ENCODE data around the gene NMUR1.

The NMUR1 gene

DNA sequence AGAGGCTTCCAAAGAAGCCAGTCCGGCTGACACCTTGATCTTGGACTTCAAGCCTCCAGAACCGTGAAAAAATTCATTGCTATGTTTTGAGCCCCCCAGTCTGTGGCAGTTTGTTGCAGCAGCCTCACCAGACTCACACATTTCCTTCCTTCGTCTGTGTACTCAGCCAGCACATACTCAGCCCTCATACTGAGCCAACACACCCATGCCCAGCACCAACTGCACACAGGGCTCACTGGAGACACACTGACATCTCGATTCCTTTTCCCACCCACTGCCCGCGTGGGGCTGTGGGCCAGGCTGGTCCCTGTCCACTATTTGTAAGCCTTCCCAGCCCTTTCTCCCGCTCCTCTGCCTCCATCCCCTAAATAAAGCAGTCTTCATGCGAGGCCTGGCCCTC is 24.1 kb upstream of the NMUR1 start:
- no peak for DNase-seq (ENCODE audit: low spot score)

DNA sequence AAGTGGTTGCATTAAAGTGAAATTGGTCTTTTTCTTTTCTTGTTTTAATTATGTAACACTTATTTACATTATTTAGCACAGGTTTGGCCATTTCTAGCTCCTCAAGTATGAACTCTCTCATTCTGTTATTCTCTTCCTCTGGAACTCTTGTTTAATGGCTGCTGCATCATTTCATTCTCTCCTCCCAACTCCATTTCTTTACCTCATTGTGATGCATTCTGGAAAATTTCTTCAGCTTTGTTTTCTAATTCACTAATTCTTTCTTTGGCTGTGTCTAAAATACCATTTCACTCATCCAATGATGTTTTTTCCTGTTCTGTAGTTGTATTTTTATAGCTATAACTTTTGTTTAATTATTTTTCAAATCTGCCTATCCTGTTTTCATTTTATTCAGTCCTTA is 22.5 kb upstream of the NMUR1 start:
- DNase-seq (ENCODE audit: low spot score): no peak

DNA sequence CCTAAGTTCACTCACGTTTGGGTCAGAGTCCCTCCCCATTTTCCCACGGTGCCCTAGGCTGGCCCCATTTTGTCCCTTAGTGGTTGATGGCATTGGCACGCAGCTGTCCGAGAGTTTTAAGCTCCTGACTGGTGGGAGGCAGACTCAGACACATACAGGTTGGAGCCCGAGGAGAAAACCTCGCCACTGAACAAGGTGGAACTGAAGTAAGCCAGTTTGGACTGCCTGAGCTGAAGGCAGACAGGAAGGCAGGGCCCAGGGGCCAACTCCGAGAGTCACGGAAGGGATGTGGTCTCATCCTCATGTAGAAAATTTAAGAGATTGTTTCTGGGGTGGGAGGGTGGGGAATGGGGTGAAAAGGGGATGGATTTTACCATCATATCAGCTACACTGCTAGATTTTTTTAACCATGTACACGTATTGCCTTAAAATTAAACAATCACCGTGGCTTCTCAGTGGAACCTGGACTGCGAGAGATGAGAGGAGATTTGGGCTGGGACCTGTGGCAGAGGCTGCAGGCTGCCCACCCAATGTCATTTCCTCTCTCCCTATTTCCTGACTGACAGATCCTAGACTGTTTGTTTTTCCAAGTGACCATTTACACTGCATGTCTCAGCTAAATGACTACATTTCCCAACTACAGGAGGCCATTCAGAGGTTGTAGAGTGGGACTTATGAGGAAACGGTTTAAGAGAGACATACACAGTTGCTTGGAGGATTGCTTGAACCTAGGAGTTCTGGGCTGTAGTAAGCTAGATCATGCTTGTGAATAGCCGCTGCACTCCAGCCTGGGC is 19.4 kb upstream of the NMUR1 start:
- no peak for DNase-seq (ENCODE audit: low spot score)

DNA sequence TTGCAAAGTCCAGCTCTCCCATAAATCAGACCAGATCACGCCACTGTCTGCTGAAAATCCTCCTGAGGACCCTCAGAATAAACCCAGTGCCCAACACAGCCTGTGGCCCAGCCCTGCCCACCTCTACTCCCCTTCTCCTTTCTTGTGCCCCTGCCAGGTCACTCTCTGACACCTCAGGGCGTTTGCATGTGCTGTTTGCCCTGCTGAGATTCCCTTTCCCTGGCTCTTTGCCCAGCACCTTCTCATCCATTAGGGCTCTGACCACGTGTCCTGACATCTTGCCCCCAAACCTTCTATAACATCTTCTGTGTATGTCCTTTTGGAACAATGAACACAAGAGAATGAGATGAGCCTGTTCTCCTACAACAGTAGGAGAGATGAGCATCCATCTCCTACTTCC is 18.5 kb upstream of the NMUR1 start:
- DNase-seq (ENCODE audit: low spot score): no peak

DNA sequence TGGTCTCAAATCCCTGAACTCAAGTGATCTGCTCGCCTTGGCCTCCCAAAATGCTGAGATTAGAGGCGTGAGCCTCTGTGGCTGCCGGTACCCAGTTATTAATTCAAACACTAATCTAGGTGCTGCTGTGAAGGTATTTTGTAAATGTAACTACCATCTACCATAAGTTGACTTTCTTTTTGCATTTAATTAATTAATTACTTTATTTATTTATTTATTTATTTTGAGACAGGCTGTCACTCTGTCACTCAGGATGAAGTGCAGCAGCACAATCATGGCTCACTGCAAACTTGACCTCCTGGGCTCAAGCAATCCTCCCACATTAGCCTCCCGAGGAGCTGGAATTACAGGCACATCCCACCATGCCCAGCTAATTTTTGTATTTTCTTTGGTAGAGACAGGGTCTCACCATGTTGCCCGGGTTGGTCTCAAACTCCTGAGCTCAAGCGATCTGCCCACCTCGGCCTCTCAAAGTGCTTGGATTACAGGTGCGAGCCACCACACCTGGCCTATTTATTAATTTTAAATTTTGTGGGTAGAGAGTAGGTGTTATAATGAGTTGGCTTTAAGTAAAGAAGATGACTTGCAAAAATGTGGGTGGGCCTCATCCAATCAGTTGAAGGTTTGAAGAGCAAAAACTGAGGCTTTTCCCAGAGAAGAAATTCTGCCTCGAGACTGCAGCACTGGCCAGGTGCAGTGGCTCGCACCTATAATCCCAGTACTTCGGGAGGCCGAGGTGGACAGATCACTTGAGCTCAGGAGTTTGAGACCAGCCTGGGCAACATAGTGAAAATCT is 17.3 kb upstream of the NMUR1 start:
- no peak for DNase-seq (ENCODE audit: low spot score)

DNA sequence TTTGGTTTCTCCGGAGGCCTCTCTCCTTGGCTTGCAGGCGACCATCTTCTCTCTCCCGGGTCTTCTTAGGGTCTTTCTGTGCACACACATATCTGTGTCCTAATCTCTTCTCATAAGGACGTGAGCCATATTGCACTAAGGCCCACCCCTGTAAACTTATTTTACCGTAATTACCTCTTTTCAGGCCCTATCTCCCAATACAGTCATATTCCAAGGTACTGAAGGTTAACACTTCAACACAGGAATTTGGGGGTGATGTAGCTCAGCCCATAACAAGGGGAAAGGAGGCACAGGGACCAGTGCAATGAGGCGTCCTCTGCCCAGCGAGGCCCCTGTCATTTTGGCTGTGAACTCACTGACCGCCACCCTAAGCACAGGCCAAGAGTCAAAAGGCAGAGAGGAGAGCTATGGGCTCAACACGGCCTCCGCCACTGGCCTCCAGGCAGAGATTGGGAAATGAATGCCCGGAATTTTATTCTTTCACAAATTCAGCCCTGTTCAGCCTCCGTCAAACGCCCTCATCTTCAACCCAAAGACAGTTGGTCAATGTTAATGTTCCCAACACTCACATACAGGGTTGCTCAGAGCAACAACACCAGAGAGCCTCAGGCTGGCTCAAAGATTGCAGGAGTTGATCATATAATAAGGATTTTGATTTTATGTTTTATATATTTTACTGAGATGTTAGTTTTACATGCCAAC is 15.9 kb upstream of the NMUR1 start:
- DNase-seq (ENCODE audit: low spot score): no peak

DNA sequence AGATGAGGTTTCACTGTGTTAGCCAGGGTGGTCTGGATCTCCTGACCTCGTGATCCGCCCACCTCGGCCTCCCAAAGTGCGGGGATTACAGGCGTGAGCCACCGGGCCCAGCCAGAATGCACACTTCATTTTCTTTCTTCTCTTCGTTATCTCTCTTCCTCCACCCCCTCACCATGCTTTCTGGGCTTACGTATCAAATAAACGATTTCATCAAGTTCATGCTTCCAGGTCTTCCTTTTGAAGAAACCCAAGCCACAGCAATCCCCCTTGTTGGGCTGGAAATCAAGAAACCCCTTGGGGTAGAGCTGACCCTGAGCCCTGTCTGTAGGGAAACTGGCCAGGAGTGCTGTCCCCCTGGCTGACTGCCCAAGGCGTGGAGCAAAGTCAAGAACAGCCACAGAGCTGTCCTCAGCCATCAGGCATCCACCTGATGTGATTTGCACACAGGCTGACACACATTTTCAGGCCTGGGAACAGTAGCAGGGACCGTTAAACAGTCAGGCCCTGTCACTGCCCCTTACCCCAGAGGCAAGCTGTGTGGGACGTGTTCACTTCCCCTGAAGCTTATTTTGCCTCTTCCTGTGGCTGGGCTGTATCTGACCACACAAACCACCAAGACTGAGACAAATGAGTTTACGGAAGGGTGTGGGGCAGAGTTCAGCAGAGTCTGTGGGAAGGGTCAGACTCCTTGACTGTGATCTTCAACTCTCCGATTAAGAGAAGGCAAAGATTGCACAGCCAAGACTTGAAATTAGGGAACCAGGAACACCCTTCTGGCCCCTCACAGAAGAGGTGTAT is 15.1 kb upstream of the NMUR1 start:
- no peak for DNase-seq (ENCODE audit: low spot score)

DNA sequence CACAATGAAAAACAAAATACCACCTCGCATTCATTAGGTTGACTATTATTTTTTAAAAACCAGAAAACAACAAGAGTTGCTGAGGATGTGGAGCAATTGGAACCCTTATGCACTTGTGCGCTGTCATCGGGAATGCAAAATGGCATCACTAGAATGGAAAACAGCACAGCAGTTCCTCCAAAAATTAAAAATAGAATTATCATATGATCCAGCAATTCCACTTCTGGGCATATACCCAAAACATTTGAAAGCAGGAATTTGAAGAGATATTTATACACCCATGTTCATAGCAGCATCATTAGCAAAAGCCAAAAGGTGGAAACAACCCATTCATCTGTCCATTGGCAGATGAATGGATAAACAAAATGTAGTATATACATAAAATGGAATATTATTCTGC is 11.9 kb upstream of the NMUR1 start:
- DNase-seq (ENCODE audit: low spot score): no peak

DNA sequence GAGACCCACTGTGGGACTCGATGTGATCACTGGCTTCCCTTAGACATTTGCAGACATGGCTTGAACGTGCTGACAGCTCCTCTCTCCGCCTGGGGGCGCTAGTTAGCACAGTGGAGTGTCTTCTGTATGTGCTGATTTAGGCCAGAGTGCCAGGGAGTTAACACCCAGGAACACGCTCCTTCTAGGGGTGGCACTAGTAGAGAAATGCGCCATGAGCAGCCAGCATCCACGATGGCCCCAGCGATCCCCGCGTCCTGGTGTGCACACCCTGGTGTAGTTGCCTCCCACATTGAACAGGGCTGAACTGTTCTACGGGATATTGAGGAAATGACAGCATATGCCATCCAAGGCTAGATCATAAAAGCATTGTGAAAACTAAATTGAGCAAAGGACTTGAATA is 11.4 kb upstream of the NMUR1 start:
- no peak for DNase-seq (ENCODE audit: low spot score)

DNA sequence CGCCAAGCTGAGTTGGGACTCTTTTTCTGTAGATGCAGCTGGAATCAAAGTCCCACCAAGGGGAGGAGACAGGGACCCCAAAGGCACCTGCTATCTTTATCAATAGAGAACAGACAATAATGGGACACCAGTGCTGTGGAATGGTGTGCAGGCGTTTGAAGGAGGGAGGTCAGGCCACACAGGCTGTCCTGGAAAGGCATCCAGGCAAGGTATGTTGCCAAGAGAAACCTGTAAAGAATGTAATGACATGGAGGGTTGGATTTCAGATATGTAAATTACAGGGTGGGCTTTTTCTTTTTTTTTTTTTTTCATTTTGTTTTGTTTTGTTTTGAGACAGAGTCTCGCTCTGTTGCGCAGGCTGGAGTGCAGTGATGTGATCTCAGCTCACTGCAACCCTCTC is 9.7 kb upstream of the NMUR1 start:
- DNase-seq (ENCODE audit: low spot score): no peak

DNA sequence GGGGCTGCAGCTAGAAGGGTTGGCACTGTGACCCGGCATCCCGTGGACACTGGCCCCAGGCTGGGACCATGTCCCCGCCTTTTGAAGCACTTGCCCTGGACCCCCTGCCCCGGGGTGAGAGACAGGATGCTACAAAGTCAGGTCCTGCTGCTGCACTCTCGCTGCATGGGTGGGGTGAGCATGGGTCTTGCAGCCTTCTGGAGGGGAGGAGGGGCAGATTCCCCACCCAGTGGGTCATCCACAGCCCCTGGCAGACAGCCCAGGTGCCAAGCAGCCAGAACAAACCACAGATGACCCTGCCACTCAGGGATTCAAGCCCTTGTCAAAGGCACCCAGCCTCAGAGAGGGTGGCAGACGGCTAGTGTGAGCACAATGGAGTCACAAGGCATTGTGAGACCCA is 5.7 kb upstream of the NMUR1 start:
- no peak for DNase-seq (ENCODE audit: low spot score)

DNA sequence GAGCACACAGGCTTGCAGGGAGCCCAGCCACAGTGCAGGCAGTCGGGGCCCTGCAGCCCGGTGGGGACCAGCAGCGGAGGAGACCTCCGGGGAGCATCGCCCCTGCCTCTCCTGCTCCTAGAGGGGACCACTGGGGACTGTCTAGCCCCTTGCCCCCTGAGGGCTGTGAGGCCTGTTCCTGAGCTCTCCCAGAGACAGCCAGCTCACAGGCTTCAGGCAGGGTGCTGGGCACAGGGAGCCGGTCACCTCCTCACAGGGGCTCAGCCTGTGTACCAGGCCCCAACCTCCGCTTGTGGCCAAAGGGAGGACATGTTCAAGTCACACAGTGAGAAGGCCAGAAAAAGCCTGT is 3.5 kb upstream of the NMUR1 start:
- DNase-seq (ENCODE audit: low spot score): no peak

DNA sequence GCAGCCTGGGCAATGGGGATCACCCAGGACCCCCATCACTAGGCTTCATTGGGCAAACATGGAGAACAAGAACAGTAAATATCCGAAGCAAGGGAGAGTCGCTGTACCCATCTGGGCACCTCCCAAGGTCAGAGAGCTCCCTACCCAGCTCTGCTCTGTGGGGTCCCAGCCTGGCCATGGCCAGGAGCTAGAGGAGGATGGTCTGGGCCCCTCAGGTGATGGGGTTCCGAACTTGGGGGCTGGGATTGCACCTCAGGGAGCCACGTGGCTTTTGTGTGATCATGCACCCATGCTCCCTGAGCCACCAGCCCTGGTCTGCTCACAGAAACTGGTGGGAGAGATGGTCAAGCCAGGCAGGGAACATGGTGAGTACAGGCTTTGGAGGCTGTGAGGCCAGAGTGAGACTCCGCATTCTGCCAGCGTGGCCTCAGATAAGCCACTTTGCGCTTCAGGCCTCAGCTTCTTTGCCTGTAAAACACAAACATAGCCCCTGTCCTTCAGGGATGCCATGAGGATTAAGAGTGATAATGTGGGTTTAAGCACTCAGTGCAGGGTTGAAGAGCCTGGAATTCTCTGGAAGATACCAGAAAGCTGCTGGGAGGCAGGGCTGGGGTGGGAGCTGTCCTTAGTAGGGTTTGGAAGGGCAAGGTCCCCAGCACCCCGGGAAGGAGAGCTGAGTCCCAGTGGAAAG is 3.0 kb upstream of the NMUR1 start:
- no peak for DNase-seq (ENCODE audit: low spot score)

DNA sequence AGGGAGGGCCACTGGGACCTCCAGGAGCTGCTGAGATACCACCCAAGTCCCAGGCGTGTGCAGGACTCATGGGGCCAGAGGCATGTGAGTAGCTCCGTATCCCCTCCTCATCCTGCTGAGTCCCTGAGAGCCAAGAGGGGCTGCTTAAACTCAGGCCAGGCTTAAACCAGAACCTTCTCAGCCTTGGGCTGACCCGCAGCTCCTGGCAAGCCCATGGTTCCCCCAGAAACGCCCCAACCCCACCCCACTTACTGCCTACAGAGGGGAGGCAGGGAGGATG is 2.5 kb upstream of the NMUR1 start:
- no peak for DNase-seq (ENCODE audit: low spot score)

DNA sequence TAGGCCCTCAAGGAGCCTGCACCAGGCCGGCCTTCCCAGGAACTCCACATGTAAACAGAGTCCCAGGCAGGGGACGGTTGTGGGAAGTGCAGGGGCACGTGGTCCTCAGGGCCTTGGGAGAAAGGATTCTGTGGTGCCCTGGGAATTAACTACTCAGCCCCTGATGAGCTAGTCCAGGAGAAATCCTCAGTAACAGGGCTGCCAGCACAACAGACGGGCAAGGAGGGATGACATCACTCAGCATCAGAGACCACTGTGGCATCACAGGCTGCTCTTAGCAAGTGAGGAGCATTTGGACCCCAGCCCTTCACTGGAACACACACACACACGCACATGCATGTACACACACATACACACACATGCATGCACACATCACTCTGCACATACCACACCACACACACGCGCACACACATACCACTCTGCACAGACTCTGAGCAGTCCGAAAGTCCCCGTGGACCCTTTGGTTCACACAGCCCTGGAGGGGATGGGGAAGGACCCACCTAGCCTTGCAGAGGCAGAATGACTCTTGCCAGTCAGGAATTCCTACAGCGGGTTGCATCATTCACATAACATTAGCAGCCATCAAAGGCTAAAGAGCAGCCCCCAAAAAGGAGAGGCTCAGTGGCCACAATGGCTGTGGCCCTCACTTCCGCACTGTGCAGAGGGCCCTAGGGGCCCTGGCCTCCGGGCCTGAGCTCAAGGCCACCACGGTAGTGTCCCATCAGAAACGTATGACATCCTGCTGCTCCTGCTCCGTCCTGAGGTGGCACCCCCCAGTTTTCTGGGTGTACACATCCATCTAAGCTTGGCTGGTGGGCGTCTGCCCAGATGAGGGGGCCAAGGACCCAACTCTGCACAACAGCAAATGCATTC is 1.9 kb upstream of the NMUR1 start:
- peak; percentile 82 for DNase-seq (ENCODE audit: low spot score)

DNA sequence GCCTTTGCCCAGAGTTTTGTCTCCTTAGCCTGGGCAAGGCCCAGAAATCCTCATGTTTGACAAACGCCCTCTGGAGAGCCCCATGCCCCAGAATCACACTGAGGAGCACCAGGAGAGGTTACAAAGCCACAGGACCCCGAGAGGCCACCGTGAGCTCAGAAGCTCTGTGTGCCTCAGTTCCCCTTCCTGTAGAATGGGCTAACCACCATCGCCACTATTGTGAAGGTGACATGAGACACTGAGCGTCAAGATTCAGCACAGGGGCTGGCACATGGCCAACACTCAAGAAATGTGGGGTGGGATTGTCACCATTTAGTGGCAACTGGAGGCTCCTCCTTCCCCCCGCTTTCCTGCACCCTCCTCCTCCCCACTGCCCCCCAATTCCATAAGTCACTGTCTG is 1.2 kb upstream of the NMUR1 start:
- DNase-seq (ENCODE audit: low spot score): no peak

DNA sequence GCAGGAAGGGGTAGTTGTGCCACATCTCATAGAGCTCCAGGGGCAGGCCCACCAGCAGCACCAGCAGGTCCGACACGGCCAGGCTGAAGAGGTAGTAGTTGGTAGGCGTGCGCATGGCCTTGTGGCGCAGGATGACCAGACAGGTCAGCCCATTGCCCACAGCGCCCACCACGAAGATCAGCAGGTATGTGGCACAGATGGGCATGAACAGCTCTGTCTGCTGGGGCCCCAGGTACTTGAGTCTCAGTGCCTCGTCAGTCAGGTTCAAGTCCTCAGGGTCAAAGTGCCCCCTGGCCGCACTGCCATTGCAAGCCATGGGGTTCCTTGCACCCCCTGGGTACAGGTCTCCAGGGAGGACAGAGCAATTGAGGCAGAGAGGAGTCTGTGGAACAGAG is 1.6 kb downstream of the NMUR1 start:
- DNase-seq (ENCODE audit: low spot score): no peak

DNA sequence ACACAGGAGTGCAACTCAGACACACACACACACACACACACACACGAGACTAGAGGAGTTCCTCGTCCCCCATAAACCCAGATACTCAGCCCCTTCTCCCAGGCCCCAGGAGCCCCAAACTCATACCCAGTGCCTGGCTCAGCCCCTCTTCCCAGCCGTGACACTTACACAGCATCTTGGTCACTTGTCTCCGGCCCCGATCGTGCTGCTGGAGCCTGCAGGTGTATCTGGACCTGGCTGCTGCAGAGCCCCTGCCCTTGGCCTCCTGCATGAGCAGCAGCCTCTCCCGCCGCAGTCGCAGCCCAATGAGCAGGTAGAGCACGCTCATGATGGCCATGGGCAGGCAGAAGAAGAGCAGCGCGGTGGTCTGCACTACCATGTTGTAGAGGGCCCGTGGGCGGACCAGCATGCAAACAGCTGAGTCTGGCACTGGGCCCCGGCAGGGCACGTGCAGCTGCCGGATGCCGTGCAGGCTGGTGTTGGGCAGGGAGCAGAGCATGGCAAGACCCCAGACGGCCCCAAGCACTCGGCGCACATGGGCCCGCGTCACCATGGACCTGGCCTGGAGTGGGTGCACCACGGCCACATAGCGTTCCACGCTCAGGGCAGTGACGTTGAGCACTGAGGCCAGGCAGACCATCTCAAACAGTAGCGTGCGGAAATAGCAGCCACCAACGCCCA is 2.1 kb downstream of the NMUR1 start:
- DNase-seq (ENCODE audit: low spot score): no peak

DNA sequence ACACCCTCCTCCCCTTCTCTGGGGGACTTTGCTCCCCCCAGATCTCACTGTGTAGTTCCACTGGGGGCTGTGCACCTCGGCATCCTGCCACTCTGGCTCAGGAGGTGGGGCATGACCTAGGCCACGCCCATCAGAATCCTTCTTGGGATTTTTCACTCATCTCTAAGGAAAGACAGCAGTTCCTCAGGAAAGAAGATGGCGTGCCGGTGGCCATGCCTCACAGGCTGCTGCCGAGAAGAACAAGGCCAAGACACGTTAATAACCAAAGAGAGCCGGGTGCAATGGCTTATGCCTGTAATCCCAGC is 3.2 kb downstream of the NMUR1 start:
- DNase-seq (ENCODE audit: low spot score): no peak

DNA sequence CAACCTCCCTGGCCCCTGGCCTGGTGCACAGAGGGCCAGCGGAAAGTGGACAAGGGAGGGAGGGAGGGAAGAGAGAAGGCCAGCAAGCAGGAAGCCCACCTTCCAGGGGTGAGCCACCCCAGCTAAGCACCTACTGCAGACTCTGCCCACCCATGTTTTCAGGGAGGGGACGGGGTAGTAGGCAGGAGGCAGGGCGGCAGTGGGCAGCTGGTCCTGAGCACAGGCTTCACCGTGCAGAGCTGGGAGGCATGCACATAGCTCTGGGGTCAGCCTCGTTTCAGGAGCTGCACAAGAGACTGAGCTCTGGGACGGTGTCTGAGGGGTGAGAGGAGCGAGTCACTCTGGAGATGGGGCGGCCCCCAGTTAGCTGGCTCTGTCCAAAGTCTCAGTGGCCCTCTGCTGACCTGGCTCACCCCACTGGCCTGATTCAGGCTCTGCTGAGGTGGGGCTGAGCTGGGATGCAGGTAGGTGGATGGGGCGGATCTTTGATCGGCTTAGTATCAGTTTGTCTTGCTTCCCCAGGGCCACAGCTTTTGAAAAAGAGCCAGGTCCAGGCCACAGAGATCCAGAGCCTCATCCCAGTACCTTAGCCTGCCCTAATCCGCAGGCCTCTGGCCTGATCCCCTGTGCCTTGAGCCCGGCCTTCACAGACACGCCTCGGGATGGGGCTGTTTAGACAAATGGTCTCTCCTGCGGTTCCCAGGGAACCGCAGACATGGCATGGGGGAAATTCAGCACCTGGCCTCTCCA is 3.7 kb downstream of the NMUR1 start:
- DNase-seq (ENCODE audit: low spot score): no peak

Data from D341Med (cell line).